Measurements from ENCODE around the gene TARP.

TARP gene

GRCh38 chr7:38273286-38273995 is at the start of gene TARP:
Gene TARP, minus strand, starts transcription at chr7:38273636.
- Histone ChIP-seq H3K18ac (ENCODE audit: low read length) (no peak within 1 kb of the TSS), H4K8ac (ENCODE audit: low read depth, low read length) (no peak within 1 kb of the TSS), H3K27me3 (ENCODE audit: insufficient read depth, low read length, poor library complexity) (no peaks in the 10 kb centered on the region), H3K27ac (ENCODE audit: low read depth, low read length) (no peak within 1 kb of the TSS), H3K56ac (ENCODE audit: low read length) (no peak within 1 kb of the TSS), H3K4me2 (ENCODE audit: low read length) (no peak within 1 kb of the TSS), H3K79me1 (ENCODE audit: low read length) (no peaks in the 10 kb centered on the region), H3K4me1 (ENCODE audit: control insufficient read depth, low read depth, low read length) (no peaks in the 10 kb centered on the region), H3K9ac (ENCODE audit: low read length) (no peak within 1 kb of the TSS), H2BK120ac (ENCODE audit: low read depth, low read length) (no peak within 1 kb of the TSS), H3K79me2 (ENCODE audit: control insufficient read depth, insufficient read depth, low read length) (no peaks in the 10 kb centered on the region), H2AK5ac (ENCODE audit: low read length) (no peak within 1 kb of the TSS), H3K4ac (ENCODE audit: low read depth, low read length) (no peak within 1 kb of the TSS), H4K5ac (ENCODE audit: low read length) (no peak within 1 kb of the TSS), H2BK15ac (replicated peaks; ENCODE audit: low read depth) (no peak within 1 kb of the TSS), H3K4me3 (ENCODE audit: low read length) (no peak within 1 kb of the TSS), H2BK5ac (ENCODE audit: low read length) (no peak within 1 kb of the TSS), H3K36me3 (ENCODE audit: control insufficient read depth, insufficient read depth, low read length) (no peaks in the 10 kb centered on the region), H3K23ac (ENCODE audit: low read length) (no peak within 1 kb of the TSS)
- no CpG with 5 or more reads among the region's 2 CpGs for WGBS (ENCODE audit: extremely low coverage, insufficient coverage, low lambda C conversion rate)
- peak; percentile 35 for DNase-seq

- no peak overlapping the region for H3K4ac ChIP-seq (ENCODE audit: low read depth, low read length)
- no peak overlapping the region for H3K4me3 ChIP-seq (ENCODE audit: low read length)
- no peaks in the 10 kb centered on the region for H3K79me2 ChIP-seq (ENCODE audit: control insufficient read depth, insufficient read depth, low read length)
- H4K8ac ChIP-seq (ENCODE audit: low read depth, low read length) = no peak overlapping the region
- H4K5ac ChIP-seq (ENCODE audit: low read length) = no peak overlapping the region
- H2BK5ac ChIP-seq (ENCODE audit: low read length) = no peak overlapping the region
- peaks cover 4% of the 10 kb centered on the region for H3K4me1 ChIP-seq (ENCODE audit: control insufficient read depth, low read depth, low read length)
- no peak overlapping the region for H2AK5ac ChIP-seq (ENCODE audit: low read length)
- H3K9ac ChIP-seq (ENCODE audit: low read length) = no peak overlapping the region
- no CpG with 5 or more reads among the region's 3 CpGs for whole genome bisulfite sequencing (ENCODE audit: extremely low coverage, insufficient coverage, low lambda C conversion rate)
- no peak overlapping the region for H3K4me2 ChIP-seq (ENCODE audit: low read length)
- H3K27me3 ChIP-seq (ENCODE audit: insufficient read depth, low read length, poor library complexity) = no peaks in the 10 kb centered on the region
- H3K79me1 ChIP-seq (ENCODE audit: low read length) = no peaks in the 10 kb centered on the region
- no peak for DNase-seq
- no peaks in the 10 kb centered on the region for H3K36me3 ChIP-seq (ENCODE audit: control insufficient read depth, insufficient read depth, low read length)
- H3K27ac ChIP-seq (ENCODE audit: low read depth, low read length) = no peak overlapping the region
- no peak overlapping the region for H2BK120ac ChIP-seq (ENCODE audit: low read depth, low read length)
- H2BK15ac ChIP-seq (replicated peaks; ENCODE audit: low read depth) = no peak overlapping the region
- no peak overlapping the region for H3K56ac ChIP-seq (ENCODE audit: low read length)
- no peak overlapping the region for H3K23ac ChIP-seq (ENCODE audit: low read length)
- no peak overlapping the region for H3K18ac ChIP-seq (ENCODE audit: low read length)
Observed at GRCh38 chr7:38323156-38323555, 49.7 kb upstream of the TARP start.

GRCh38 chr7:38322461-38322860 is 49.0 kb upstream of the TARP start:
- no CpG with 5 or more reads among the region's 5 CpGs for WGBS (ENCODE audit: extremely low coverage, insufficient coverage, low lambda C conversion rate)

GRCh38 chr7:38321967-38322366 is 48.5 kb upstream of the TARP start:
- H3K4me1 ChIP-seq (ENCODE audit: control insufficient read depth, low read depth, low read length) = peaks cover 4% of the 10 kb centered on the region
- no peaks in the 10 kb centered on the region for H3K79me2 ChIP-seq (ENCODE audit: control insufficient read depth, insufficient read depth, low read length)
- H3K18ac ChIP-seq (ENCODE audit: low read length) = no peak overlapping the region
- no peak overlapping the region for H2BK120ac ChIP-seq (ENCODE audit: low read depth, low read length)
- H4K8ac ChIP-seq (ENCODE audit: low read depth, low read length) = no peak overlapping the region
- no peak overlapping the region for H3K27ac ChIP-seq (ENCODE audit: low read depth, low read length)
- no peak overlapping the region for H3K9ac ChIP-seq (ENCODE audit: low read length)
- H3K23ac ChIP-seq (ENCODE audit: low read length) = no peak overlapping the region
- no peak for DNase-seq
- no peak overlapping the region for H2BK5ac ChIP-seq (ENCODE audit: low read length)
- no peak overlapping the region for H2BK15ac ChIP-seq (replicated peaks; ENCODE audit: low read depth)
- H3K4me2 ChIP-seq (ENCODE audit: low read length) = no peak overlapping the region
- H3K36me3 ChIP-seq (ENCODE audit: control insufficient read depth, insufficient read depth, low read length) = no peaks in the 10 kb centered on the region
- no CpG with 5 or more reads among the region's 2 CpGs for WGBS (ENCODE audit: extremely low coverage, insufficient coverage, low lambda C conversion rate)
- H4K5ac ChIP-seq (ENCODE audit: low read length) = no peak overlapping the region
- H3K4me3 ChIP-seq (ENCODE audit: low read length) = no peak overlapping the region
- no peak overlapping the region for H2AK5ac ChIP-seq (ENCODE audit: low read length)
- H3K27me3 ChIP-seq (ENCODE audit: insufficient read depth, low read length, poor library complexity) = no peaks in the 10 kb centered on the region
- no peaks in the 10 kb centered on the region for H3K79me1 ChIP-seq (ENCODE audit: low read length)
- H3K56ac ChIP-seq (ENCODE audit: low read length) = no peak overlapping the region
- no peak overlapping the region for H3K4ac ChIP-seq (ENCODE audit: low read depth, low read length)

More at GRCh38 chr7:38322461-38322860, 49.0 kb upstream of the TARP start:
- H2BK15ac ChIP-seq (replicated peaks; ENCODE audit: low read depth) = no peak overlapping the region
- no peak overlapping the region for H3K4ac ChIP-seq (ENCODE audit: low read depth, low read length)
- H3K27ac ChIP-seq (ENCODE audit: low read depth, low read length) = no peak overlapping the region
- H3K79me1 ChIP-seq (ENCODE audit: low read length) = no peaks in the 10 kb centered on the region
- H3K56ac ChIP-seq (ENCODE audit: low read length) = no peak overlapping the region
- no peak overlapping the region for H2AK5ac ChIP-seq (ENCODE audit: low read length)
- no peak overlapping the region for H2BK5ac ChIP-seq (ENCODE audit: low read length)
- no peak overlapping the region for H3K23ac ChIP-seq (ENCODE audit: low read length)
- H3K4me3 ChIP-seq (ENCODE audit: low read length) = no peak overlapping the region
- peaks cover 4% of the 10 kb centered on the region for H3K4me1 ChIP-seq (ENCODE audit: control insufficient read depth, low read depth, low read length)
- H3K9ac ChIP-seq (ENCODE audit: low read length) = no peak overlapping the region
- H3K4me2 ChIP-seq (ENCODE audit: low read length) = no peak overlapping the region
- no peaks in the 10 kb centered on the region for H3K36me3 ChIP-seq (ENCODE audit: control insufficient read depth, insufficient read depth, low read length)
- no peaks in the 10 kb centered on the region for H3K27me3 ChIP-seq (ENCODE audit: insufficient read depth, low read length, poor library complexity)
- H4K8ac ChIP-seq (ENCODE audit: low read depth, low read length) = no peak overlapping the region
- no peaks in the 10 kb centered on the region for H3K79me2 ChIP-seq (ENCODE audit: control insufficient read depth, insufficient read depth, low read length)
- H3K18ac ChIP-seq (ENCODE audit: low read length) = no peak overlapping the region
- no peak for DNase-seq
- H2BK120ac ChIP-seq (ENCODE audit: low read depth, low read length) = no peak overlapping the region
- H4K5ac ChIP-seq (ENCODE audit: low read length) = no peak overlapping the region

- Histone ChIP-seq H3K56ac (ENCODE audit: low read length) (no peak overlapping the region), H4K8ac (ENCODE audit: low read depth, low read length) (no peak overlapping the region), H2BK120ac (ENCODE audit: low read depth, low read length) (no peak overlapping the region), H4K5ac (ENCODE audit: low read length) (no peak overlapping the region), H3K4me2 (ENCODE audit: low read length) (no peak overlapping the region), H3K36me3 (ENCODE audit: control insufficient read depth, insufficient read depth, low read length) (no peaks in the 10 kb centered on the region), H2BK15ac (replicated peaks; ENCODE audit: low read depth) (no peak overlapping the region), H3K18ac (ENCODE audit: low read length) (no peak overlapping the region), H2AK5ac (ENCODE audit: low read length) (no peak overlapping the region), H3K79me2 (ENCODE audit: control insufficient read depth, insufficient read depth, low read length) (no peaks in the 10 kb centered on the region), H3K4me1 (ENCODE audit: control insufficient read depth, low read depth, low read length) (no peaks in the 10 kb centered on the region), H3K79me1 (ENCODE audit: low read length) (no peaks in the 10 kb centered on the region), H3K4ac (ENCODE audit: low read depth, low read length) (no peak overlapping the region), H3K27ac (ENCODE audit: low read depth, low read length) (no peak overlapping the region), H3K23ac (ENCODE audit: low read length) (no peak overlapping the region), H3K9ac (ENCODE audit: low read length) (no peak overlapping the region), H2BK5ac (ENCODE audit: low read length) (no peak overlapping the region), H3K27me3 (ENCODE audit: insufficient read depth, low read length, poor library complexity) (no peaks in the 10 kb centered on the region), H3K4me3 (ENCODE audit: low read length) (no peak overlapping the region)
- no peak for DNase-seq
- no CpG with 5 or more reads among the region's 3 CpGs for WGBS (ENCODE audit: extremely low coverage, insufficient coverage, low lambda C conversion rate)
Observed at GRCh38 chr7:38321515-38321944, 48.1 kb upstream of the TARP start.

GRCh38 chr7:38321050-38321449 is 47.6 kb upstream of the TARP start:
- no peak overlapping the region for H3K27ac ChIP-seq (ENCODE audit: low read depth, low read length)
- no peak overlapping the region for H2BK15ac ChIP-seq (replicated peaks; ENCODE audit: low read depth)
- no peak overlapping the region for H2BK120ac ChIP-seq (ENCODE audit: low read depth, low read length)
- no peaks in the 10 kb centered on the region for H3K4me1 ChIP-seq (ENCODE audit: control insufficient read depth, low read depth, low read length)
- H3K4me3 ChIP-seq (ENCODE audit: low read length) = no peak overlapping the region
- no peak overlapping the region for H3K9ac ChIP-seq (ENCODE audit: low read length)
- no peak overlapping the region for H4K5ac ChIP-seq (ENCODE audit: low read length)
- DNase-seq = no peak
- no peak overlapping the region for H3K23ac ChIP-seq (ENCODE audit: low read length)
- H3K27me3 ChIP-seq (ENCODE audit: insufficient read depth, low read length, poor library complexity) = no peaks in the 10 kb centered on the region
- no peaks in the 10 kb centered on the region for H3K79me2 ChIP-seq (ENCODE audit: control insufficient read depth, insufficient read depth, low read length)
- H2AK5ac ChIP-seq (ENCODE audit: low read length) = no peak overlapping the region
- no peak overlapping the region for H3K56ac ChIP-seq (ENCODE audit: low read length)
- H3K18ac ChIP-seq (ENCODE audit: low read length) = no peak overlapping the region
- H3K4me2 ChIP-seq (ENCODE audit: low read length) = no peak overlapping the region
- no peaks in the 10 kb centered on the region for H3K36me3 ChIP-seq (ENCODE audit: control insufficient read depth, insufficient read depth, low read length)
- no peak overlapping the region for H4K8ac ChIP-seq (ENCODE audit: low read depth, low read length)
- no peaks in the 10 kb centered on the region for H3K79me1 ChIP-seq (ENCODE audit: low read length)
- H3K4ac ChIP-seq (ENCODE audit: low read depth, low read length) = no peak overlapping the region
- H2BK5ac ChIP-seq (ENCODE audit: low read length) = no peak overlapping the region

Measured in mesendoderm (in vitro differentiated cells).